ENCODE measurements around the gene ZIC1.

Gene ZIC1

DNA sequence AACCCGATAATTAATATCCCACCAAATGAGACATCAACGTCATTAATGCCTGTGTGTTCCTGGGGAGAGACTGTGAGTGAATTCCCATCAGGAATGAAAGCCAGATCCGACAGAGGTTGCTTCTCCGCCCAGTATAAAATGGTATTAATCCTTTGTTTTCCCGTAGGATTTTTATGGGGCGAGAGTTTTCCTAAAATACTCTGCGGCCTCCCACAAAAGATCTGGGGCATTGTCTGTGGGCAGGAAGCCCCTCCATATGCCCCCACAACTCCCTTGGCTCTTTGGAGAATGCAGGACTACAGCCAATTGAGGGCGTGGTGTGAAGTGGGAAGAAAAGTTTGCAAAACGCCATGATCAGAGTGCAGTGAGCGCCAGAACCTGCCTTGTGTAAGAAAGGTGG, 29.5 kb upstream of the ZIC1 start:
- Histone ChIP-seq H3K27ac (no peak overlapping the region), H3K4me2 (no peak overlapping the region), H4K20me1 (no peaks in the 10 kb centered on the region), H3K4me3 (no peak overlapping the region), H3K9me3 (peaks cover 22% of the 10 kb centered on the region), H3K9ac (no peak overlapping the region), H3K4me1 (no peaks in the 10 kb centered on the region), H3K27me3 (peaks cover 52% of the 10 kb centered on the region), H3K36me3 (no peaks in the 10 kb centered on the region)
- TF ChIP-seq Cebpa-rat (IDR thresholded peaks at IDR 0.05) = no peak

DNA sequence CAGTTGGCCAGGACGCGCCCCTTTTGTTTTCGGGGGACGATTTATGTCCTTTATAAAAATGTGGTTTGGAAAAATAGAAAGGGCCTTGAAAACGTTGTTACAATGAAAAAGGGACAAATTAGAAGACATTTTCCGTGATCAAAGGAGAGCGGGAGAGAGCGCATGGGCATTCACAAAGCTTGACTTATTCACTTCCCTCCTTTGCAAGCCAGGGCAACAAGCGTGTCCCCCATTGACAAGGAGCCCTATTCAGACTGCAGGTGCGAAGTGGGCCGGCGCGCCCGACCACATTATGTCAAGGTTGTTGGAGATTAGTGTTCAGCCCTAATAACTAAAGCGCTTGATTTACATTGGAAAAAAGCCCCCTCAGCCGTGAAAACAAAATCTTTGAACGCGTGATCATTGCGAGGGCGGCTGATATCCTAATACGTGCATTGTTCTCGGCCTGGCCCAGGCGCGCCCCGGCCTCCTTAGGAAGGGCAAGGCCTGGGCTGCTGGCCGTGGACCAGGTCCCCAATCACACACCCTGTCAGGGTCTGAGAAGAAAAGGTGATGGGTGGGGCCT, 28.7 kb upstream of the ZIC1 start:
- Histone ChIP-seq H3K9ac (no peak overlapping the region), H4K20me1 (no peaks in the 10 kb centered on the region), H3K36me3 (no peaks in the 10 kb centered on the region), H3K9me3 (peaks cover 26% of the 10 kb centered on the region), H3K27ac (no peak overlapping the region), H3K4me3 (no peak overlapping the region), H3K4me2 (no peak overlapping the region), H3K4me1 (no peaks in the 10 kb centered on the region), H3K27me3 (peaks cover 54% of the 10 kb centered on the region)
- no peak for TF ChIP-seq Cebpa-rat (IDR thresholded peaks at IDR 0.05)

DNA sequence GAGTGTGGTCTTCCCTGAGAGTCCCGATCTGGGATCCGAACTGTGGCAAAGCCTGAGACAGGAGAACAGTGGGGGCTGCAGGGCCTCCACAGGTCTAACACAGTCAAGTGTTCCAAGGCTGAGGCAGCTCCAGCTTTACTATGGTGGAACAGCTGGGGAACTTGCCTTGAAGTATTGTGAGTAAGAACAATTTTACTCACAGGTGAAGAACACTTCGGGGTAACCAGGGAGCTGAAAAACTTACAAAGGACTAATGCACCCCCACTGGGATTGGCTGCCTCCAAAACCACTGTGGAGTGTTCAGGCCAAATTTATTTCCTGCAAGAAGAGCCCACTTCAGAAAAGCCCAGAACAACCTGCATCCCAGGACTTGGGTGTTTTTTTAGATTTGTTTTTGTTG, 28.2 kb upstream of the ZIC1 start:
- TF ChIP-seq Cebpa-rat (IDR thresholded peaks at IDR 0.05) = no peak
- Histone ChIP-seq H3K27ac (no peak overlapping the region), H3K27me3 (peaks cover 58% of the 10 kb centered on the region), H3K36me3 (no peaks in the 10 kb centered on the region), H3K4me2 (no peak overlapping the region), H3K4me1 (no peaks in the 10 kb centered on the region), H4K20me1 (no peaks in the 10 kb centered on the region), H3K4me3 (no peak overlapping the region), H3K9me3 (peaks cover 26% of the 10 kb centered on the region), H3K9ac (no peak overlapping the region)

- Histone ChIP-seq H3K4me1 (no peaks in the 10 kb centered on the region), H3K9me3 (peaks cover 26% of the 10 kb centered on the region), H3K4me3 (no peak overlapping the region), H3K27me3 (peaks cover 61% of the 10 kb centered on the region), H3K9ac (no peak overlapping the region), H3K36me3 (no peaks in the 10 kb centered on the region), H4K20me1 (no peaks in the 10 kb centered on the region), H3K27ac (no peak overlapping the region), H3K4me2 (no peak overlapping the region)
- TF ChIP-seq Cebpa-rat (IDR thresholded peaks at IDR 0.05) = no peak
These were observed 27.6 kb upstream of the ZIC1 start for GRCh38 chr3:147381596-147381995.

GRCh38 chr3:147383617-147384016, 25.5 kb upstream of the ZIC1 start:
- Histone ChIP-seq H3K9ac (no peak overlapping the region), H3K9me3 (peaks cover 36% of the 10 kb centered on the region), H3K4me2 (no peak overlapping the region), H3K4me3 (no peak overlapping the region), H3K27me3 (peaks cover 74% of the 10 kb centered on the region), H4K20me1 (no peaks in the 10 kb centered on the region), H3K27ac (no peak overlapping the region), H3K36me3 (no peaks in the 10 kb centered on the region), H3K4me1 (no peaks in the 10 kb centered on the region)
- no peak for TF ChIP-seq Cebpa-rat (IDR thresholded peaks at IDR 0.05)

GRCh38 chr3:147384210-147385058, 24.7 kb upstream of the ZIC1 start:
- peaks cover 74% of the 10 kb centered on the region for H3K27me3 ChIP-seq

GRCh38 chr3:147385059-147386012, 23.8 kb upstream of the ZIC1 start:
- no peak for TF ChIP-seq Cebpa-rat (IDR thresholded peaks at IDR 0.05)

More at GRCh38 chr3:147384210-147385058, 24.7 kb upstream of the ZIC1 start:
- no peaks in the 10 kb centered on the region for H4K20me1 ChIP-seq
- H3K27ac ChIP-seq = no peak overlapping the region
- H3K4me1 ChIP-seq = no peaks in the 10 kb centered on the region
- H3K4me3 ChIP-seq = no peak overlapping the region
- H3K9me3 ChIP-seq = peaks cover 44% of the 10 kb centered on the region
- H3K4me2 ChIP-seq = no peak overlapping the region
- TF ChIP-seq Cebpa-rat (IDR thresholded peaks at IDR 0.05) = no peak
- H3K36me3 ChIP-seq = no peaks in the 10 kb centered on the region
- no peak overlapping the region for H3K9ac ChIP-seq

DNA sequence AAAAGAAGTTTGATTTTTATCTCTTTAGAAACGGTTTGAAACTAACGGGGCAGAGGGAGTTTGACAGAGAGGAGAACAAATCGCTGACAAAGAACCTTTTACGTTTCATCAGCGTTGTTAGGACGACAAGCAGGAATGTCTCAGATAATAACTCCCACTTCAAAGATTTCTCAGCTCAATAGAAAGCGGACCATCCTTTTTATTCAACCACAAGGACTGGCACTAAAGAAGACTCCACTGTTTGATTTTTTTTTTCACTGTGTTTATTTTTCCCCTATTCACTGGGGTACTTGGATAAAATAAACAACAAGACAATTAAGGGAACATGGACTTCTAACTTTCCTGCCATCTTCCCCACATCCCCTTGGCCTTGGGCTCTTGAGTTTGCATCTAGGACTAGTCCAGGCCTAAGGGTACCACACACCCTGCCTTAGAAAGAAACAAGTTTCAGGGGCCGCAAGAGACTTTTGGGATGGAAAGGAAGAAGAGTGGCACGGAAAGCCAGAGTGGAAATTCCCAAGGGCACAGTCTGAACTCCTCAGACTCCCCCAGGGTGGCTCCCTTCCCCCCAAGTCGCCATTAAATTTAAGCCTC, 21.8 kb upstream of the ZIC1 start:
- Histone ChIP-seq H3K9ac (no peak overlapping the region), H3K36me3 (no peaks in the 10 kb centered on the region), H3K27ac (no peak overlapping the region), H4K20me1 (no peaks in the 10 kb centered on the region), H3K9me3 (peaks cover 58% of the 10 kb centered on the region), H3K4me3 (no peak overlapping the region), H3K4me2 (no peak overlapping the region), H3K4me1 (no peaks in the 10 kb centered on the region), H3K27me3 (peaks cover 66% of the 10 kb centered on the region)
- no peak for TF ChIP-seq Cebpa-rat (IDR thresholded peaks at IDR 0.05)

More at GRCh38 chr3:147385059-147386012, 23.8 kb upstream of the ZIC1 start:
- Histone ChIP-seq H3K9ac (no peak overlapping the region), H3K36me3 (no peaks in the 10 kb centered on the region), H3K27ac (no peak overlapping the region), H3K9me3 (peaks cover 44% of the 10 kb centered on the region), H3K4me1 (no peaks in the 10 kb centered on the region), H3K4me2 (no peak overlapping the region), H4K20me1 (no peaks in the 10 kb centered on the region), H3K4me3 (no peak overlapping the region), H3K27me3 (peaks cover 74% of the 10 kb centered on the region)

DNA sequence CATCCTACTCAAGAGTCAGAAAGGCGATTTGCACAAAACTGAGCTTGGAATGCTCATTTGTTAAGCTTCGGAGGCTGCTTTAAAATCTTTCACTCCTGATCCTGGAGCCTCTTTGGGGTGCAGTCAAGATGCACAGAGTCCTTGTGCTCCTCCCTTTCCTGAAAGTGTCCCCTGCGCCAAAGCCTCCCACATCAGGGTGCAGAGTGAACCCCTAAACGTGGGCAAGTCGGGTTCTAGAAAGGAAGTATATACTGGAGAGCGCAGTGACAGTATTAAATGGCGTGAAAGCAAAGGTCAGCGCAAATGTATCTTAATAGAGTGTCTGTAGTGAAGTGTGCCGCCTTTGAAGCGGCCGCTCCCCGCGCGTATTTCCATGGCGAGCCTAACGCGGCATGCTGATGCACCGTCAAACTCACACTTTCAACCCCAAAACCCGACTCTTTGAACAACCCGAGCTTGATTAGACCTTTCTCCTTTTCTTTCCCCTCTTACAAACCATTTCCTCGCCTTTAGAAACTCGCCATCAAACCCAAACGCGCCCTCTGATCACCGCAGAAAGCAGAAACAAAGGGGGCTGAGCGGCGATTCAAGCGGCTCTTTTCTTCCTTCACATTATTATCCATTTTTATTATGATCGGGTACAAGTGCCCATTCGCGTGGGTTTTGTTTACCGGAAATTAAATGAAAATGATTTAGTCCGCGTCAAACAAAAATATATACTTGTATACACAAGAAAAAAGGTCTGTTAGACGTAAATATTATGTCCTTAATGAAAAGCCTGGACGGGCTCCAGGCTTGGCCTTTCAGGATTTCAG, 21.1 kb upstream of the ZIC1 start:
- Histone ChIP-seq H3K27me3 (peaks cover 62% of the 10 kb centered on the region), H3K4me2 (no peak overlapping the region), H3K9ac (no peak overlapping the region), H3K4me3 (no peak overlapping the region), H3K27ac (no peak overlapping the region), H4K20me1 (no peaks in the 10 kb centered on the region), H3K4me1 (no peaks in the 10 kb centered on the region), H3K9me3 (peaks cover 64% of the 10 kb centered on the region), H3K36me3 (no peaks in the 10 kb centered on the region)
- TF ChIP-seq Cebpa-rat (IDR thresholded peaks at IDR 0.05) = no peak

All from BLaER1 (cell line).